NCI-H748 (cell line): Measurements from ENCODE around the gene LDB2.

Experiments
- DNase-seq: peaks from one replicate; lab custom pipeline; 2025; ENCODE audit not compliant: unreplicated experiment; lab: John Stamatoyannopoulos, UW

LDB2 gene

DNA sequence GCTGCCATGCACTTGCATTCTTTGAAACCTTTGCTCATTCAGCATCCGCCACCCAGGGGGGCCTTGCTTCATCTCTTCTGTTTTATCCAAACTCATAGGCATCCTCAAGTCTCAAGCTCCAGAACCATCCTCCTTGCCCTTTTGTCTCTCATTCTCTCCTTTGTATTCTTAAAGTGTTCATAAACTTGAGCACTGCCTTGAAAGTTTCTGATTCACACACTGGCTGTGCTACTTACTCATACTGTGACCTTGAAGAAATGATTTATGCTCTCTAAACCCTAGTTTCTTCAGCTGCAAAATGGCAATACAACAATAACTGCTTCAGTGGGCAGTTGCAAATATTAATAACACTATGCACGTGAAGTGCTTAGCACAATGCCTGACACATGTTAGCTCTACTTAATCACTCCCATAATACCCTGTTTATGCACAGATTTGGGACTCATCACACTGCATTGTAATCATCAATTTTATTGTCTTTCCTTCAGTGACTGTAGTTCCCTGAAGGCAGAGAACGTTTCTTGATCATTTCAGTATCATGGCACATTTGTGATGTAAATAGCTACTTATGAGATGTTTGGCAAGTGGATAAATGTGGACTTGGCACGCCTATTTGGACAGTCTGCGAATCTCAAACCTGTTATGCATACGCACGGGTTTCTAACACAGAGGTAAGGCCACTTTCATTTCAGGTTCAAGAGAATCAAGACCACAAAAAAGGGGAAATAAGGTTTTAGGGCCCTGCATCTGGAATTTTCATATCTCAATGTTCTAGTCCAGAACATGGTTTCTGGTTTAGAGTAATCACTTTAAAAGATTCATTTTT is 291.0 kb downstream of the LDB2 start:
- DNase-seq = no peak

DNA sequence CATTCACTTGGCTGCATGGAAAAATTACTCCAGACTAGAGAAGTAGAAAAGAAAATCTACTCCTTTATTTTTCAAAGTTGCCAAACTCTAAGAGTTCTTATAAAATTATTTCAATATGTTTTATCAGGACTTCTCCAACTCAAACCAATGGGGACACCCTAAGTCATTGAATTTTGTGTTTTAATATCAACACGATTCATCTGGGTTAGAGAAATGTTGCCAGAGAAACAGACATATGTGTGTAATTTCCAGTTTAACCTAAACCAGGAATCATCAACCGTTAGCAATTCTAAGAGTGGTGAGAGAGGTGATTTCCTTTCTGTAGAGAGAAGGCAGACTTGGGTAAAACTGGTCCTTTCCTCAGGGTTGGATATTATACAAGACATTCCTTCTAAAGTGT is 291.8 kb downstream of the LDB2 start:
- no peak for DNase-seq

DNA sequence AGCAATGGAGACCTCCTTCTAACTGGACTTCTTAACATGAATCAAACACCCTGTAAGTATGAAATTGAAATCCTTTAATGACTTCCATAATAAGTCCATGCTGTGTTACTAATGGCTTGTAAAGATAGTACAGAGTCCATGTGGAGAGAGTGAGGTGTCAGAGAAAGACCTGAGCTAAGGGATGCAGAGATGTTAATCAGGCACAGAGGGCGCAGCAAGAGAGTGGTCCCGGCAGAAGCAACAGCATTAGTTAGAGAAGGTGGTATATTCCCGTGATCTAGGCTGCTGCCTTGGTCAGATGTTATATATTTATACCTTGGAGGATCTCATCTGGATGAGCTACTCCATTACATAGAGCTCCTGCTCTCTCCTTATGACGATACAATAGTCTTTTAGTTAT is 295.3 kb downstream of the LDB2 start:
- no peak for DNase-seq

DNA sequence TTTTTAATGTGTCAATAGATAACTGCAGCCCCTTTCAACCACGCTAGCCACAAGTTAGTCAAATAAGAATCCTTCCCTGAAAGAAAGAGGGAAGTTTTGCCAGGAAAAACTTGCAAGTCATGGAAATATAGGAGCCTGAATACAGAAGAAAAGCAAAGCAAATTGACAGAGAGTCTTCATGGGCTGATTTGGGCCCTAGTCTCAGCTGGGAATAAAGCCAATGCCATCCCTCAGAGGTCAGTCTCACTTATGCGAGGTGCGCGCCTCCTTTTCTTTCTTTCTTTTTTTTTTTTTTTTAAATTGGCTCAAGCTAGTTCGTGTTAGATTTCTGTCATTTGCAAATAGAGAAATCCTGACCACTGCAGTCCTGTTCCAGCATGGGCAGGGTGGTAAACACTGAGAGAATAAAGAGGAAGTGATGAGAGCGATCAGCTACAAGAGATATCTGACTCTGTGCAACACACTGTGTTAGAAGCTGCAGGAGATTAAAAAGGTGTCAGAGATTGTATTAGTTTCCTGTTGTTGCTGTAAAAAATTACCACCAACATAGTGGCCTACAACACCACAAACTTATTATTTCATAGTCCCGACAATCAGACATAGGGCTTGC is 299.7 kb downstream of the LDB2 start:
- DNase-seq = no peak

DNA sequence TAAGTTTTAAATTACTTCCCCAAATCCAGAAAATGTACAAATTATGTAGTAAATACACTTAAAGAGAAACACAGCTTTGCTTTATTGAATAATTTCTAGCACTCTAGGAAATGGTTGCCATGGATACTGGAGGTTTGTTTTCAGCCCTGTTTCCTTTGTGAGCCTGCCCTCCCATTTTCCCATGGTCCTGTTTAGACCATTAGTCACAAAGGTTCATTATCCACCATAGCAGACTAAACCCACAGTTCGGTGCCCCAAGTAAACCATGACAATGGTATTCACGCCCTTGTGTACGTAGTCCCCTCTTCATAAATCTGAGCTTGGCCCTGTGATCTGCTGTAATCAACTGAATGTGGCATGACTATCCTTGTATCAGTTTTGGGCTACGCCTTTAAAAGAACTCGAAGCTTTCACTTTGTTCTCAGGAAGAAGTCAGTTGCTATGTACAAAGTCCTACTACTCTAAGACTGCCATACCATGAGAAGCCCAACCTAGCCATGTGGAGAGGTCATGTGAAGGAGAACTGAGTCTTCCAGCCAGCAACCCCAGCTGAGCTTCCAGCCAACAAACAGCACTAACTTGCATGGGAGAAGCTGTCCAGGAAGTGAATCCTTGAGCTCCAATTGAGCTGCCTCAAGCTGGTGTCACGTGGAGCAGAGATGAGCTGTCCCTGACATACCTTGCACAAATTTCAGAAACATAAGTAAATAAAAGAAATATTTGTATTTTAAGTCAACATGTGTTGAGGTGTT is 300.4 kb downstream of the LDB2 start:
- DNase-seq = peak; percentile 39

DNA sequence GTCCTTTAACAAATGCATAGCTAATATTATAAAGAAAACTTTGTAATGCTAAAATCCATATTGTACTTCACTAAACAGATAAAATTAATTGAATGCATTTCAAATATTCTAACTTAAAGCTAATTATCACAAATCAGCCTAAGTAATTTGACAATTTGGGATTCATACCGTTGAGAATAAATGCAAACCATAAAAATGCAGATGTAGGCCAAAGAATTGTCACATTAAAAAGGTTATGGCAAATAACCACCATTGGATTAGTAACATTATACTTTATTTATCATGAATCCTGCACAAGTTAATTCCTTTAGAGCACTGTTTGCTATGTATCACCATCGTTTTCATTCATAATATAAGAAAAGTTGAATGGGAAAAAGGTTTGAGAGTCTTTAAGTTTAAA is 301.0 kb downstream of the LDB2 start:
- DNase-seq = no peak

DNA sequence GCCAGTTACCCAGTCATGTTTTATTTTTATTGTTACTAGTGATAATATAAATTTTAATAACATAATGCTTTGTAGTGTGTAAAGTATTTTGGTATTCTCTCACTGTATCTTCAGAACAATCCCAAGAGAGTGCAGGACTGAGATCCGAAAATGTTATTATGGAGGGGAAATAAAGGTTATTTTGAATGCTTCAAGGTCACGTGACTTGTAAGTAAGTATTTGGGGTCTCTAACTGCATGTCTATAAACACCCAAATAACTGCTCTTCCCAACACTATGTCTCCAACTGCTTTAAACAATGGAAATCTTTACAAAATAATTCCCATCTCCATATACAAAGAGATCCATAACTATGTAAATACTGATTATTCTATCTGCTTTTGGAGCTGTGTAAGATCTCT is 302.2 kb downstream of the LDB2 start:
- no peak for DNase-seq

DNA sequence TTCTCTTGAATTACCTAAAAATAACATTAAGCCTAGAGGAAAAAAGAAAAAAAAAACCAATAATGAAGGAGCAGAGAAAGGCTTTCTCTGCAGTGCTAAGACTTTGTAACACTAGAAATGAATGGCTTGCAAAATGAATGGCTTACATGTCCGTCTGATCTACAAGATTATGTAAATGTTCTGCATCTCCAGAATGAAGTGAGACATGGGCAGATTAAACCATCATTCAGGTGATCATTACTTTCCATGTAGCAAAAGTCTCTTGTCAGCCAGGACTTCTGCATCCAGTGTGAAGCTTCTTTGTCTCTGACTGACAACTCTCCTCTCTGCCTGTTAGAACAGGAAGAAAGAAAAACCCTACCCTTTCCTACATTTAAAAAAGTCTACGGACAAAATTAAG is 304.3 kb downstream of the LDB2 start:
- DNase-seq = no peak

DNA sequence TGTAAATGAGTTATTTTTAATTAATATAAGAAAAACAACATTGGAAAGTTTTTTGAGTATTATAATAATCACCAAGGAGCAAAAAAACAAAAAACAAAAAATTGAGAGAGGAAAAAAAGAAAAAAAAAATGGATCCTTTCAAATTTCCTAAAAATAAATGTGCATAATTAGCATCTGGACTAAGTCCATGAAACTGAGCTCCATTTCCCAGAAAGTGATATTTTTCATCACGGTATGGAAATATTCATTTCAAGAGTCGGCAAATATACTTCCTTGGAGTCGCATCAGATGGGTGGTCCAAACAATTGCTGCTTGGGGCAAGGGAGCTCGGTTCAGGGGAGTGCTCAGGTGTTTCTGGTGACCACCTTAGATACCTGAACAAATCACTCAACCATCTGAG is 305.1 kb downstream of the LDB2 start:
- DNase-seq = no peak

DNA sequence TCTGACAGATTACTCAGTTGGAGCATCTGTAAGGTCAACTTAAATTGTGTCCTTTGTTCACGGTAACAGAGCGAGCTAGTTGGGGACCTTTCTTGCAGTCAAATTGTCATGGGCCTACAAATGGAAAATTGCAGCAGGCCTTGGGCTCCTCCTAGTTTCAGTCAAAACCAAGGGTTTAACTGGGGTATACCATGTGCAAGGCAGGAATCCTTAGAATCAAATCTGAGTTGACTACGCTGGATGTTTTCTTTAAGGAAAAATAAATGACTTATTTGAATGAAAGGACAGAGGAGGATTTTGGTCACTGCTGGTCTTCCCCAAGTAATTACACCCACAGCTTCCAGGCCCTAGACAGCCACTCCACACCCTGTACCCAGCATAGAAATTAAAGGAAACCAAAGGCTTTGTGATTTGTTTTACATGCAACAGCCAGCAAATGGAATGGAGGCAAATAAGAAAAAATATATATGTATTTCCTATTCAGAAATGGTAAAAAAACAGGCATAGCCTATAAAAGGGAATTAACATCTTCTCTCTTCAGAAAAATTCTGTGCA is 307.1 kb downstream of the LDB2 start:
- no peak for DNase-seq

DNA sequence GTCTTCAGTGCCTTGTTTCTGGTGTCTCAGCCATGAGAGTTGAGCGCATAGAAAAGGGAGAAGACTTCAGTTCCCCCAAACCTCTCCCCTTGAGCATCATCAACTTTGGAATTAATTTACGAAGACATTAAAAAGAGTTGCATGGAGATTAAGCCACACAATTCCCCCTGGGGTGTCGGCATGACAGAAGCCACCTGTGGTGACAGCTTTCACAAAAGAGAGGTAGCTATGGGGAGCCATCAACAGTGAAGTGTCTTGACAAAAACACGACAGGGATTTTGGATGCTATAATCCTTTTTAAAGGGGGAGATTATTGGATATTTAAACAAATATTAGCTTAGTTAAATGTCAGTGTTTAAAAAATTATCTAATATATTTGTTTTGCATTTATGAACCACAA is 307.6 kb downstream of the LDB2 start:
- DNase-seq = no peak

DNA sequence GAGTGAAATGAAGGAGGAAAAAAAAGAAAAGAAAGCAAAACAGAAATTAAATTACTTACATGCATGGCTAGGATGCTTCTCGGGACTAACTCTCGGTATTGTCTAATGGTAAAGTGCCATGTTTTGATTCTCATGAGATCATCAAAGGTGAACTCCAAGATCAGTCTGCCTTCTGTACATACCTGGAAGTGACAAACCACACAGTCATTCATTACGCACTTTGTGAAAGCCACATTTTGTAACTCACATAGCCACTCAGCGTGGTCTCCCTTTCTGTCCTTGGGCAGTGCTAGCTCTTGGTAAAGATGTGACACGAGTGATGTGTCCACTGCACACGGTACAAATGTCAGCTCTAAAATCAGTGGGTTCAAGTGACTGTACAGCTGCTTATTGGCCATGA is 309.8 kb downstream of the LDB2 start:
- no peak for DNase-seq

DNA sequence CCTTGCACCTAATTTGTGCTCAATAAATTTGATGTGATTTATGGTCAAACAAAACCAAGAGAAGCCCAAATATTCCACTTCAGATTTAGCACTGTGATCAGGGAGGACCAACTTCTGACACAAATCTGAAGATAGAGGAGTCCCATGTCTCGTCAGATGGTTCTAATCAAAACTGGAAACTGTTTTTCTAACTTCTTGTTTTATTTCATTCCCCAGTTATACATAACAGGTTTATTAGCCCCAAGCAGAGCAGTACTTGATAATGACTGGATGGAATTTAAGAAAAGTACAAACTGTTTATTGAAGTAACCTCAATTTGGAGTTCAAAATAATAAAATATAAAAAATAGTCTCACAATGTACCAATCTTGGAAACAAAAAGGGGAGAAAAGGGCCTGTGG is 310.3 kb downstream of the LDB2 start:
- DNase-seq = no peak

DNA sequence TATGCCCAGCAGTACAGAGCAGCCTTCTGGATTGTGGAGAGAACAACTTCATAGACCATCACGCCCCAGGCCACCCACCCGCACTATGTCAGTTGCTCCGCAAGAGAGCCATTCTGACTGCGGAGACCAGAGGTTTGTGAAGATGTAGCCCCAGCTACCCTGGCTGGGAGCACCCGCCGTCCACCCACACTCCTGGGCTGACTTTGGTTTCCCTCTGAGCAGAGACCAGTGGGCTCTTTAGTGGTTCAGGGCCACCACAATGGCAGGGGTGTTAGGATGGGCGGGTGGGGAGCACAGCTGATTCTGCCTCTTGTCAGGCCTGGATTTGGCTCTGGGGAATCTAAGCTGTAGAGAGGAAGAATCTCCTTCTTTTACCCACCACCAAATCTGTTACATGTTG is 313.4 kb downstream of the LDB2 start:
- DNase-seq = no peak

DNA sequence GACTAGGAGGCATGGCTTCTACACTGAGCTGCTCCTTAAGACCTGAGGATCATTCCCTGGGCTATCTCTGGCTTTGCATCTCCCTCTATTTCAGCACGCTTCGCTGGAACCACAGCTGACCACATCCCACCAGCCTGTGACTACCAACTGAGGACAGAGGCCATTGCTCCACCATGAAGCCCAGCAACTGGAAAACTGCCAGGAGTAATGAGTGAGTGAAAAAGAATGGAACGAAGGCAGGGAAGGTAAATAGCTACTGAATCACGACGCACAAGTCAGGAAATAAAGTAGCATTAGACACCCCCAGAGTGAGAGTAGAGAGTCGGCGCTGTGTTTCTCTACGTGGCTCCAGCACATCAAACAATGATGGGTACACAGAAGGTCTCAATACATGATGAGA is 314.7 kb downstream of the LDB2 start:
- no peak for DNase-seq

DNA sequence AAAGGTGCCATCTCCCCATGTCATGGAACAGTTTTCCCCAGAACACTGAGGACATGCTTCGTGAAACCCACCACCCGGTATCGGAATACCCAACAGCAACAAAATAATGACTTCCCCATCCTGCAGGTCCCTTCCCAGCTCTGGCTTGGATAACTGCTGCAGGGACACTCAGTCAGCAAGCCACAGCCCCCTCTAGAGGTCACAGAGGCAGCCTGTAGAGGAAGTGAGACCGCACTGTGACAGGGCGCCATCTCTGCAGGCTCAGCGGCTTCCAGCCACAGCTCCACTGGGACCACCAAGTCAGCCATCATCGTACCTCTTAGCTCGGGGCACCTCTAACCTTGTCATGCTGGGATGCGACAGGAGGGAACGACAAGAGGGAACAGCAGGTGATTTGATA is 315.9 kb downstream of the LDB2 start:
- peak; percentile 16 for DNase-seq

DNA sequence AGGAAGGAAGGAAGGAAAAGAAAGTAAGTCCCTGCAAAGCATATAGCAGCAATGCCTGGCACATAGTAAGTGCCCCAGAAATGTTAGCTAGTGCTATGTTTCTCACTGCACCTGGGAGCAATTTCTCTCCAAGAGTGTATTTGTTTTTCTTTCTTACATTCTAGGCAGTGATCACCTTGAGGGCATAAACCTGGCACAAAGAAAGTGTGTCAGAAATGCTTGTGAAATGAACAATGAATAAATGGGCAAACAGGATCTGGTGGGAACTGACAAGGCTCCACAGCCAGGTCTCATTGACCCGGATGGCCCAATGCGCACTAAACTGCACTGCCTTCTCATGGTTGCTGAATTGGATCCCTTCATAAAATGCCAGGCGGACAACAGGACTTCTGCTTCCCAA is 316.4 kb downstream of the LDB2 start:
- no peak for DNase-seq

DNA sequence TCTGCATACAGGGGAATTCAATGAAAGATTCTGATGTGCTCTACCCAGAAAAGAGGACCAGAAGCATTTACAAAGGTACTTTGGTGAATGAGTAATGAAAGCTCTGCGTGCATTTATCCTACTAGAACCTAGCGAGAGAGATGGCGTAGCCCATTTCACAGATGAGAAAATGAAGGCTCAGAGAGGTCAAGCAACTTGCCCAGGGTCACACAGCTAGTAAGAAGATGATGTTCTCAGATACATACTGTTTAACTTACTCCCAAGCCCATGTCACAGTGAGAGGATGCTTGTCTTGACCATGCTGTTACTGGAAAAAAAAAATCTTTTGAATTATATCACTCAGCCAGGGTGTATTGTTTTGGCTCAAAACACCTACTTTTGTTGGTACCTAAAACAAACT is 317.3 kb downstream of the LDB2 start:
- DNase-seq = no peak

DNA sequence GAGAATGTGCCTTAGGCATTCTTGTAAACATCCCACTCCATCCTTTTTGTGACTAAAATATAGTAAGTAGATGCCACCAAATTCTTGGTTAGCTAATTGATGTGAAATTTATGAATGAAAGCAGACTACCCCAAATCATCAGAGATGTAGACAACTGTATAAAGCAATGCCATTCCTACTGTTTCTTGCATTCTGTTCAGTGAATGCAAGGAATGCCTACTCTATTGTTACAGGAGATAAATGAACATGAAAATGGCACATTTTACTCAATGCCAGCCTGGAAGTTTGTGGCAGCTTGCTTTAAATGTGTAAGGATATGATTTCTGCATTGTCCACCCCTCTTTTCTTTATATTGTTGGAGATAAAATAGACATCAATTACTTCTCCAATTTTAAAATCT is 317.9 kb downstream of the LDB2 start:
- DNase-seq = no peak

DNA sequence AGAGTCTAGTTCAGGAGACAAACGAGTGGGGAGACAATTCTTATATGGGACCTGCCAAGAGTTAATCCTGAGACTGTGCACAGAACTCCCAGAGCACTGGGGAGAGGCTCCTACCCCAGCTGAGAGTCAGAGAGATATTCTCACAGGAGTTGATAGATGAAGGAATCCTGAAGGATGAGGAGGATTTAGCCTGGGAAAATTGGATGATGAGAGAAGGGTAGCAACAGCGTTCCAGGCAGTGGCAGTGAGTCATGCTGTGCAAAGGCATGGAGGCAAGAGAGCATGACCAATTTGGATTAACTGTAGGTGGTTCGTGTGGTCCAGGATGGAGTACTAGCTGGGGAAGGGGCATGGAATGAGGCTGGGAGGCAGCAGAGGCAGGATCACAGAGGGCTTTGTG is 318.6 kb downstream of the LDB2 start:
- no peak for DNase-seq

DNA sequence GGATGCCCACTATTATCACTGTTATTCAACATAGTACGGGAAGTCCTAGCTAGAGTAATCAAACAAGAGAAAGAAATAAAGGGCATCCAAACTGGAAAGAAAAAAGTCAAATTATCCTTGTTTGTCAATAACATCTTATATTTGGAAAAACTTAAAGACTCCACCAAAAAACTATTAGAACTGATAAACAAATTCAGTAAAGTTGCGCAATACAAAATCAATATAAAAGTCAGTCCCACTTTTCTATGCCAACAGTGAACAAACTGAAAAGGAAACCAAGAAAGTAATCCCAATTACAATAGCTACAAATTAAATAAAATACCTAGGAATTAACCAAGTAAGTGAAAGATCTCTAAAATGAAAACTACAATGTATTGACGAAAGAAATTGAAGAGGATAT is 321.3 kb downstream of the LDB2 start:
- DNase-seq = no peak

DNA sequence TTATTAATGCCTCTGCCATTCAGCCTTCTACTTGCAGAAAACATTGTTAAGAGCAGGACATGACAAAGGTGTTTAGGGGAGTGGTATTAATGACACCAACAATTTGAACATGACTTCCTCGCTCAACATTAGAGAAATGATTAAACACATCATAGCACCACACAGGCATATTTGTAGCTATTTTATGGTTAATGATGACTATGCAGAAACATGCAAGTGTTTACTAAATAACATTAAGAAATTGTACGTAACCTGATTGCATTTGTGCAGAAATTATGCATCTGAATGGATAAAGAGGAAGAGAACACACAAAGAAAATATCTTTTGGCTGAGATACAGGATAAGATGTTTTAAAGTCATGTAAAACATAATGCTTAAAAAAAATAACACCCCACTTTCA is 323.5 kb downstream of the LDB2 start:
- DNase-seq = no peak
